ENCODE measurements around the gene GOLGA6L10.
"Not testable (repeated sequence)": the region's sequence is repeated elsewhere in the genome, so short reads cannot be mapped to it uniquely, and the experiment has no call there.

GOLGA6L10 gene

GRCh38 chr15:82344421-82344820 lies 4.9 kb downstream of the GOLGA6L10 start:
- H3K36me3 ChIP-seq (replicated peaks); in situ Hi-C loops (cut with HindIII; ENCODE audit: low pct_ligation_motif_present, low sequenced_read_pairs); H3K27ac ChIP-seq; H3K27me3 ChIP-seq (replicated peaks); DNase-seq; H3K4me3 ChIP-seq (ENCODE audit: low read depth, low read length): not testable (repeated sequence)

DNA sequence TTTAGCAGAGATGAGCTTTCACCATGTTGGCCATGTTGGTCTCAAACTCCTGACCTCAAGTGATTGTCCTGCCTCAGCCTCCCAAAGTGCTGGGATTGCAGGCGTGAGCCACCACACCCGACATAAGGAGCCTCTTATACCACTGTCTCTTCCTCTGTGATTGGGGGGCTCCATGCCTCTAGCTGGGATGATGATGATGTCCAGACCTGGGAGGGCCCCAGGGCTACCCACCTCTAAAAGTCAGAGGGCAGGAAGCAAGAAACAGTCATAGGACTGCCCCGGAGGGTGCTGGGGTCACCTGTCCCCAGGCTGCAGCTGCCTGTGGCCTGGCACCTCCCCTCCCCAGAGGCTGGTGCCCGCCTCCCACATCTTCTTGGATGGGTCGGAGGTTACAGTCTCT lies 5.4 kb downstream of the GOLGA6L10 start:
- H3K27ac ChIP-seq; H3K36me3 ChIP-seq (replicated peaks); H3K27me3 ChIP-seq (replicated peaks); DNase-seq; in situ Hi-C loops (cut with HindIII; ENCODE audit: low pct_ligation_motif_present, low sequenced_read_pairs); H3K4me3 ChIP-seq (ENCODE audit: low read depth, low read length): not testable (repeated sequence)

DNA sequence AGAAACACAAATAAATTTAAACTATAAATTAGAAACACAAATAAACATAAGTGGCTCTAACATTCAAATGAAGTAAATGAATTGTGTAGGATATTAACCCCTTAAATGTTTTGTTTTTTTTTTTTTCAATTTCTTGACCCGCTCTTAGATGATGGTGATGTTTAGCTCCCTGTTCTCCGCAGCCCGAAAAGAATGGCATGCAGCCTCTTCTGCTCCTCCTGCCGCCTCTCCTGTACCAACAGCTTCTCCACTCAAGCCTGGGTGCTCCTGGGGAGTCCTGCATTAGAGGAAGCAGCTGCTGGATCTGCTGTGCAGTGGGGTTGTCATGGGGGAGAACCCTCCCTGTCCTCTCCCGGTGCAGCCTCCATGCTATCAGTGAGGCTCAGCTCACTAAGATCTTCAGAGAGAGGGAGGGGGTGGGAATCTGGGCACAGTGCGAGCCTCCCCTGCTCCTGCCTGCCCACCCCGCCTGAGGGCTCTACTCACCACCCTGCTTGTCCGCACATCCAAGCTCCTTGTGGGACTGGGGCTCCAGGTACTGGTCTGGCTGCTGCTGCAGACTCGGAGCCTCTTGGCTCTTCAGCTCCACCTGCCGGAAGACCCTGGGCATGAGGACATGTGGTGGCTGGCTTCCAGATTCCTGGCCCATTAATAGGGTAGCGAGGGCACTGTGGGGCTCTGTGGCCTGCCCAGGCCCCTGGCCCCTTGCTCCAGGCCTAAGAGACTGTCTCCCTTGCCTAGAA lies 6.5 kb downstream of the GOLGA6L10 start:
- H3K36me3 ChIP-seq (replicated peaks); H3K27me3 ChIP-seq (replicated peaks); in situ Hi-C loops (cut with HindIII; ENCODE audit: low pct_ligation_motif_present, low sequenced_read_pairs); H3K27ac ChIP-seq; H3K4me3 ChIP-seq (ENCODE audit: low read depth, low read length): not testable (repeated sequence)
- DNase-seq, result peak; percentile 25
- TF ChIP-seq CTCF (IDR thresholded peaks at IDR 0.05; ENCODE audit: low read depth, low read length, missing control alignments), result peak; percentile 34

GRCh38 chr15:82338573-82338972 lies 10.7 kb downstream of the GOLGA6L10 start:
- H3K4me3 ChIP-seq (ENCODE audit: low read depth, low read length); H3K27ac ChIP-seq; H3K36me3 ChIP-seq (replicated peaks); H3K27me3 ChIP-seq (replicated peaks); DNase-seq; in situ Hi-C loops (cut with HindIII; ENCODE audit: low pct_ligation_motif_present, low sequenced_read_pairs): not testable (repeated sequence)

GRCh38 chr15:82338053-82338452 lies 11.2 kb downstream of the GOLGA6L10 start:
- in situ Hi-C loops (cut with HindIII; ENCODE audit: low pct_ligation_motif_present, low sequenced_read_pairs); H3K4me3 ChIP-seq (ENCODE audit: low read depth, low read length); H3K27me3 ChIP-seq (replicated peaks); H3K36me3 ChIP-seq (replicated peaks); H3K27ac ChIP-seq; DNase-seq: not testable (repeated sequence)

DNA sequence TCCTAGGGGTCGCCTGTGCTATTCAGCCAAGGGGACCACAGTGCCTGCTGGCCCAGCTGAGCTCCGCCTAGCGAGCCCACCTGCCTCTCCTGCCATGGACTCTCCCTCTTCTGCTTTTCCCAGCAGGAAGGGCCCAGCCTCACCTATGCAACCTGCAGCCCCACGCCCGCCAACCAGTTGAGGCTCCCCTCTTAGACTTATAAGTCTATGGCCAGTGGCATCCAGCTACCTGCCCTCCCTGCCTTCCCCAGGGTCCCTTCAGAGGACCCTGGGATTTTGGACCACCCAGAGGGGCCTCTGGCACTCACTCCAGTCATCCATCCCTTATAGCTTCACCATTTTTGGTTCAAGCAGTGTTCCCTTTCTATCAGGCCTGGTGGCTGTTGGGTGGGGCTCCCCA lies 12.2 kb downstream of the GOLGA6L10 start:
- H3K36me3 ChIP-seq (replicated peaks); DNase-seq; in situ Hi-C loops (cut with HindIII; ENCODE audit: low pct_ligation_motif_present, low sequenced_read_pairs): not testable (repeated sequence)

DNA sequence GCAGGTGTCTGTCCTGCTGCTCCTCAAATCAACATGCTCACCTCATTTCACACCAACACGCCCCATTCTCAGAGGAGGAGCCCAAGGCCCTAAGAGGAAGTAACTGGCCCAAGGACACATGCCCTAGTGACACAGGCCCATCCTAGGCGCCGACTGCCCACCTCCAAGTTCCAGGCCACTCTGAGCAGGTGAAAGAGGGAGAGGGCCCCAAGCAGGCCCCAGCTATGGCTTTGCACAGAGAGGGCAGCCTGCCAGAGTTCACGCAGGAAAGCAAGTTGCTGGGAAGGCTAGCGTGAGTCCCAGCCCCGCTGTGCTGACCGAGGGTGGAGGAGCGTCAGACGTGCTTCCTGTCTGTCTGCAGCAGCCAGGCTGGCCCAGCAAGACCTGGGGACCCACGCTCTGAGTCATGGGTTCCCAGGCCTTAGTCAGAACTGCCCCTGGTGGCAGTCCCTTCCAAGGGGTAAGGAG lies 13.1 kb downstream of the GOLGA6L10 start:
- H3K27ac ChIP-seq, result peak overlapping the region; percentile 53

More for the DNA sequence above, 12.2 kb downstream of the GOLGA6L10 start:
- not testable (repeated sequence) for H3K4me3 ChIP-seq (ENCODE audit: low read depth, low read length); H3K27ac ChIP-seq; H3K27me3 ChIP-seq (replicated peaks)

DNA sequence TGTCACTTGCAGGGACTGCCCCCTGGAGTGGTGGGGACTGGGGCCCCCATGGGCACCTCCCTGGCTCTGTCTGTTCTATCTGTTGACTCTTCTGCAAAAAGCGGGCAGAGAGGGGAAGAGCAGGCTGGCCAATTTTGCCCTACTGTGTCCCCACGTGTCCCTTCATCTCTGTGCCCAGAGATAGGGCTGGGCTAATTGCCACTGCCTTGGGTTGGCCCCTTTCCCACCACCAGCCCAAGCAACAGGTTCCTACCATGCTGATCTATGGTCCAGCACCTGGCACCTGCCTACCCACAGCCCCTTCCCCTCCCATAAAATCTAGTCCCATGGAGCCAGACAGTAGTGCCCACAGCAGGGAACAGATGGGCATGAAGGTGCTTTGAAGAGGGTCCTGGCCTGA lies 14.3 kb downstream of the GOLGA6L10 start:
- DNase-seq; H3K36me3 ChIP-seq (replicated peaks); in situ Hi-C loops (cut with HindIII; ENCODE audit: low pct_ligation_motif_present, low sequenced_read_pairs); H3K27me3 ChIP-seq (replicated peaks); H3K4me3 ChIP-seq (ENCODE audit: low read depth, low read length); H3K27ac ChIP-seq: not testable (repeated sequence)

More for the DNA sequence above, 13.1 kb downstream of the GOLGA6L10 start:
- in situ Hi-C loops (cut with HindIII; ENCODE audit: low pct_ligation_motif_present, low sequenced_read_pairs); H3K27me3 ChIP-seq (replicated peaks); H3K36me3 ChIP-seq (replicated peaks); H3K4me3 ChIP-seq (ENCODE audit: low read depth, low read length): not testable (repeated sequence)
- peak; percentile 75 for DNase-seq
- peak; percentile 4 for TF ChIP-seq CTCF (IDR thresholded peaks at IDR 0.05; ENCODE audit: low read depth, low read length, missing control alignments)

GRCh38 chr15:82334554-82334932 lies 14.7 kb downstream of the GOLGA6L10 start:
- DNase-seq, result not testable (repeated sequence)

DNA sequence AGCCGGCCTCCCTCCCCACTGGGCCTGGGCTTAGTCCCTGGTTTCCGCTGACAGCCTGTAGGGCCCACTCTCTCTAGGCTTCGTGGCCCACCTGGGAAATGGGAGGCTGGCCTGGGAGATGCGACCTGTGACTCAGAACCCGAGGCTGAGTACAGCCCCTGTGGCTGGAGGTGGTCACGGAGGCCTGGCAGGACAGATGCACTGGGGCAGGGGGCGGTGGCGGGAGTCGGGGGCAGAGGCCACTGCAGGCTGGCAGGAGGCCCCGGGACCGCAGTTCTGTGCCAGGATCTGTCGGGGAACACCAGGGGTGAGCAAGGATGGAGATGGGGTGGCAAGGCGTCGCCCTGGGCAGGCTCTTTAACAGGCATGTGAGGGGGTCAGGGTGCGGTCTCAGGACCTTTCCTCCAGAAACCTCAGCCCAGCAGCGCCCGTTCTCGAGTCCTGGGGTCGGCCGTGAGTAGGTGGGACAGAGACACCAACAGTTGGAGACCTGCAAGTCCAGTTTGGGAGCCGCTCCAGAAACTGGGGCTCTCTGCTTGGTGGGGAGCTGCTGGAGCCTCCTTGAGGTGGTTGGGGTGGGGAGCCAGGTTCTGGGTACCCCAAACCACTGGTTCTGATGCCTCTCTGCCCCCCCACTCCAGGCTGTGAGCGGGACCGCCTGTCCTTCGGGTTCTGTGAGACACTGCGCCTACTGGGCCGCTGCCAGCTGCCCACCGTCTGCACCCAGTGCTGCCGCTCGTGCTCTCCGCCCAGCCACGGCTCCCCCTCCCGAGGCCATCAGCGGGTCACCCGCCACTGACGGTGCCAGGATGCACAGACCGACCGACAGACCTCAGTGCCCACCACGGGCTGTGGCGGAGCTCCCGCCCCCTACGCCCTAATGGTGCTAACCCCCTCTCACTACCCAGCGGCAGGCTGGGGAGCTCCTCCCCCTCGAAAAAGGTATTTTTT lies 15.4 kb downstream of the GOLGA6L10 start:
- H3K27me3 ChIP-seq (replicated peaks); DNase-seq; H3K36me3 ChIP-seq (replicated peaks); in situ Hi-C loops (cut with HindIII; ENCODE audit: low pct_ligation_motif_present, low sequenced_read_pairs); H3K27ac ChIP-seq; H3K4me3 ChIP-seq (ENCODE audit: low read depth, low read length): not testable (repeated sequence)

More at GRCh38 chr15:82334554-82334932, 14.7 kb downstream of the GOLGA6L10 start:
- H3K36me3 ChIP-seq (replicated peaks); H3K4me3 ChIP-seq (ENCODE audit: low read depth, low read length); in situ Hi-C loops (cut with HindIII; ENCODE audit: low pct_ligation_motif_present, low sequenced_read_pairs); H3K27me3 ChIP-seq (replicated peaks); H3K27ac ChIP-seq: not testable (repeated sequence)

- H3K27me3 ChIP-seq (replicated peaks); in situ Hi-C loops (cut with HindIII; ENCODE audit: low pct_ligation_motif_present, low sequenced_read_pairs); DNase-seq; H3K36me3 ChIP-seq (replicated peaks); H3K27ac ChIP-seq; H3K4me3 ChIP-seq (ENCODE audit: low read depth, low read length): not testable (repeated sequence)
These were observed 16.3 kb downstream of the GOLGA6L10 start for GRCh38 chr15:82332711-82333602.

Measured in brain microvascular endothelial cell (primary cell).